A549 (cell line): ENCODE measurements around the gene DLG2. TPM values are rescaled to one million over a fixed set of nuclear protein-coding genes. Genes with fewer than 3 reads are reported as not detected.

ENCODE experiments used
- ATAC-seq, 2 experiments: fragments of 200-7000 bp in 1 of 2; fragments of >200 bp in 1 of 2; cut with Nextera tagmentation in 1 of 2; cut with Tn5 transposase in 1 of 2; 3 replicates each; pipeline versions ENCODE4 v1.8.0 to v1.9.1; 2018 to 2020; ENCODE audit warnings: mild to moderate bottlenecking in 1 of 2, moderate library complexity in 1 of 2
- CTCF ChIA-PET: fragments of 300-600 bp; sonication (Branson Sonifier 250); formaldehyde crosslinking; extraction: SDS; loops from one replicate; lab custom pipeline; 2021; ENCODE audit warnings: antibody characterized with exemption, inconsistent platforms; lab: Yijun Ruan, JAX
- POLR2A ChIA-PET: fragments of 350-600 bp; formaldehyde crosslinking; extraction: SDS; loops from one replicate; lab custom pipeline; 2021; ENCODE audit warnings: antibody characterized with exemption, inconsistent platforms; lab: Yijun Ruan, JAX
- DNase-seq, 2 experiments: peaks; one replicate each; pipeline versions ENCODE4 v3.0.0 to v3.0.0-alpha.2; 2011 to 2016; ENCODE audit warnings: low read depth in 1 of 2, low spot score in 1 of 2
- FAIRE-seq: peaks from 2 replicates; lab custom pipeline; 2011; peaks lifted over from hg19 to GRCh38; lab: Jason Lieb, UNC
- H3K27ac ChIP-seq, 2 experiments: fragments of >200 bp; sonication (Bioruptor Twin); formaldehyde crosslinking; 3 replicates each; pipeline ENCODE4 v1.5.1; 2016 to 2017
- H3K4me1 ChIP-seq: fragments of >200 bp; sonication (Bioruptor Twin); formaldehyde crosslinking; 3 replicates; pipeline ENCODE4 v1.6.1; 2016
- H3K4me2 ChIP-seq: fragments of >200 bp; sonication (Bioruptor Twin); formaldehyde crosslinking; 3 replicates; pipeline ENCODE4 v1.6.1; 2016
- H3K4me3 ChIP-seq: fragments of >200 bp; sonication (Bioruptor Twin); formaldehyde crosslinking; 3 replicates; pipeline ENCODE4 v1.5.1; 2016
- H3K9me3 ChIP-seq: fragments of >200 bp; sonication (Bioruptor Twin); formaldehyde crosslinking; 3 replicates; pipeline ENCODE4 v1.6.1; 2016
- CBX8 ChIP-seq: fragments of 200-600 bp; sonication (generic); IDR thresholded peaks from 2 replicates; pipeline ENCODE4 v1.6.1; 2016
- CEBPB ChIP-seq, 2 experiments: fragments of >200 bp in 1 of 2; sonication (Bioruptor Twin) in 1 of 2; formaldehyde crosslinking in 1 of 2; IDR thresholded peaks; 2 replicates each; pipeline ENCODE4 v1.6.1; 2012 to 2016
- CHD2 ChIP-seq: fragments of 150-350 bp; IDR thresholded peaks from 2 replicates; pipeline ENCODE4 v1.6.1; 2014; ENCODE audit warnings: low read length; ENCODE audit not compliant: partially characterized antibody
- CHD4 ChIP-seq: fragments of 200-600 bp; sonication (generic); IDR thresholded peaks from 2 replicates; pipeline ENCODE4 v1.6.1; 2016; ENCODE audit warnings: antibody characterized with exemption, mild to moderate bottlenecking, borderline replicate concordance
- FOSB ChIP-seq: fragments of 250-450 bp; sonication (Bioruptor Pico); IDR thresholded peaks from 2 replicates; pipeline ENCODE4 v1.5.0; 2020; ENCODE audit warnings: mild to moderate bottlenecking, moderate library complexity
- GATA3 ChIP-seq: IDR thresholded peaks from 2 replicates; pipeline ENCODE4 v1.6.1; 2012; ENCODE audit warnings: borderline replicate concordance
- HOXB13 ChIP-seq: fragments of 250-450 bp; sonication (Bioruptor Pico); IDR thresholded peaks from 2 replicates; pipeline ENCODE4 v1.5.0; 2020; ENCODE audit warnings: low read depth, mild to moderate bottlenecking, moderate library complexity
- JUN ChIP-seq, 2 experiments: fragments of >200 bp; sonication (Bioruptor Twin); formaldehyde crosslinking; IDR thresholded peaks; 2 replicates in 1 of 2; 3 replicates in 1 of 2; pipeline ENCODE4 v1.6.1; 2016 to 2017
- KDM5A ChIP-seq: fragments of 200-600 bp; sonication (generic); IDR thresholded peaks from 2 replicates; pipeline ENCODE4 v1.6.1; 2016; ENCODE audit warnings: antibody characterized with exemption, mild to moderate bottlenecking
- MAZ ChIP-seq: fragments of 150-350 bp; IDR thresholded peaks from 2 replicates; pipeline ENCODE4 v1.6.1; 2014; ENCODE audit warnings: antibody characterized with exemption, low read depth, low read length, borderline replicate concordance
- MYC ChIP-seq: IDR thresholded peaks from 2 replicates; pipeline ENCODE4 v1.6.1; 2012; ENCODE audit warnings: mild to moderate bottlenecking, inconsistent platforms, low read length, improper control_type of control experiment, borderline replicate concordance
- NFE2L2 ChIP-seq: fragments of 150-350 bp; conservative IDR thresholded peaks from 2 replicates; pipeline ENCODE4 v1.6.1; 2014; ENCODE audit warnings: low read length
- NR3C1 ChIP-seq: fragments of >200 bp; sonication (Bioruptor Twin); formaldehyde crosslinking; IDR thresholded peaks from 3 replicates; pipeline ENCODE4 v1.6.1; 2017
- PBX3 ChIP-seq: IDR thresholded peaks from 2 replicates; pipeline ENCODE4 v1.6.1; 2012
- PHF8 ChIP-seq: fragments of 200-600 bp; sonication (generic); IDR thresholded peaks from 2 replicates; pipeline ENCODE4 v1.6.1; 2016; ENCODE audit warnings: low read depth, mild to moderate bottlenecking, antibody characterized with exemption, moderate library complexity, borderline replicate concordance
- POLR2A ChIP-seq: IDR thresholded peaks from 2 replicates; pipeline ENCODE4 v1.6.1; 2012; ENCODE audit warnings: mild to moderate bottlenecking, low read length
- RFX5 ChIP-seq: fragments of 450-650 bp; IDR thresholded peaks from 2 replicates; pipeline ENCODE4 v1.7.1; 2014; ENCODE audit warnings: antibody characterized with exemption, mild to moderate bottlenecking, moderate library complexity
- RNF2 ChIP-seq: fragments of 200-600 bp; sonication (generic); IDR thresholded peaks from 2 replicates; pipeline ENCODE4 v1.6.1; 2016; ENCODE audit warnings: low read depth, mild to moderate bottlenecking, antibody characterized with exemption, moderate library complexity, borderline replicate concordance
- ZNF302 ChIP-seq: fragments of 250-450 bp; sonication (Bioruptor Pico); IDR thresholded peaks from 2 replicates; pipeline ENCODE4 v1.9.0; 2021; ENCODE audit warnings: inconsistent platforms, mild to moderate bottlenecking, moderate library complexity
- WGBS: methylation state at CpG from one replicate; pipeline ENCODE4 v1.1.6; 2017; ENCODE audit errors: missing lambda C conversion rate; 5-methylcytosine and 5-hydroxymethylcytosine counted together
- polyA plus RNA-seq, 4 experiments: library from polyadenylated mRNA; depleted of rRNA in 3 of 4; stranded (reverse); fragments of >200 nt; fragmentation: RNase III in 1 of 4; extraction: RNeasy Plus Mini Kit Qiagen cat#74134 plus additional on column Dnase treatment in 1 of 4; gene quantifications; 2 replicates in 3 of 4; 3 replicates in 1 of 4; pipeline ENCODE4 v1.2.3, GENCODE V29; 2011 to 2017
- TF ChIP-seq, protein P1 (sequence below): IDR thresholded peaks from 2 replicates; pipeline ENCODE4 v1.6.1; 2012
- TF ChIP-seq, protein P2 (sequence below): fragments of >200 bp; sonication (Bioruptor Twin); formaldehyde crosslinking; IDR thresholded peaks from 2 replicates; pipeline ENCODE4 v1.6.1; 2016

Gene DLG2
- polyA plus RNA-seq, 2 of the 4 experiments (the other 2 are of a cell fraction) = 0.26 to 0.79 TPM

GRCh38 chr11:85154294-85154693 is 472.9 kb downstream of the DLG2 start:
- ChIA-PET POLR2A (no interaction called here), CTCF (interaction anchor here (1.6 kb wide), 1 partner anchor 11 kb away, joined by 3 read pairs; no protein-coding TSS in a partner anchor)
- FAIRE-seq = no peak
- WGBS = 41% methylated on average over 3 of the region's 3 CpGs
- Histone ChIP-seq H3K9me3 (peaks cover 2% of the 10 kb centered on the region; the same call in 1 of the 3 replicates), H3K4me3 (no peak overlapping the region), H3K4me1 (no peaks in the 10 kb centered on the region), H3K4me2 (no peak overlapping the region), H3K27ac (no peak overlapping the region)
- no peak for DNase-seq
- TF ChIP-seq JUN (IDR thresholded peaks at IDR 0.05) (no peak), CHD4 (no peak), ZNF302 (CRISPR knock-in tag) (no peak), CEBPB (IDR thresholded peaks at IDR 0.05) (no peak), CHD2 (no peak), RNF2 (no peak), NFE2L2 (no peak), GATA3 (no peak), NR3C1 (no peak), MAZ (no peak), KDM5A (no peak)
- TF ChIP-seq, protein P1, sequence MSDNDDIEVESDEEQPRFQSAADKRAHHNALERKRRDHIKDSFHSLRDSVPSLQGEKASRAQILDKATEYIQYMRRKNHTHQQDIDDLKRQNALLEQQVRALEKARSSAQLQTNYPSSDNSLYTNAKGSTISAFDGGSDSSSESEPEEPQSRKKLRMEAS = no peak
- TF ChIP-seq, protein P2, sequence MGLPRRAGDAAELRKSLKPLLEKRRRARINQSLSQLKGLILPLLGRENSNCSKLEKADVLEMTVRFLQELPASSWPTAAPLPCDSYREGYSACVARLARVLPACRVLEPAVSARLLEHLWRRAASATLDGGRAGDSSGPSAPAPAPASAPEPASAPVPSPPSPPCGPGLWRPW = no peak
- no peak for ATAC-seq

DNA sequence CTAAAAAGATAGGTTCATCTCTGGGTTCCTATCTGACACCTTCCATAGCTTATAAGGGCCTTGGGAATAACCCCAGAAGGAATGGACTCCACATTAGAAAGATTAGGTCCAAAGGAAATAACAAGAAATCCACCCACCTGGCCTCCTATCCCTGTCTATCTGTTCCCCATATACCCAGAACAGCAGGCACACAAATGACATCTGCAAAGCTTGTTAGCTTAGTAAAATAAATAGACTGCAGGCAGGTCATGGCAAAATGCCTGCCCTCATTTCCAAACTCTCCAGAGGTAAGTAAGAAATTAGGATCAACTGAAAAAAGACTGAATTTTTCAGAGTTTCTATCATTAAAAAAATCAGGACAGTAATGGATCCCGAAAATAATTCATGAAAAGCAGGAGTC is 489.5 kb downstream of the DLG2 start:
- CTCF ChIA-PET = no interaction called here
- TF ChIP-seq CHD4 (no peak), RFX5 (no peak), RNF2 (no peak), FOSB (CRISPR knock-in tag) (no peak), JUN (IDR thresholded peaks at IDR 0.05) (no peak)
- DNase-seq = no peak

GRCh38 chr11:85133636-85134035 is 493.5 kb downstream of the DLG2 start:
- ChIA-PET POLR2A (no interaction called here), CTCF (interaction anchor here (0.8 to 1.1 kb wide), 2 partner anchors 17 to 20 kb away, joined by 3 read pairs; no protein-coding TSS in a partner anchor)
- Histone ChIP-seq H3K4me1 (no peaks in the 10 kb centered on the region), H3K4me2 (no peak overlapping the region), H3K27ac (no peak overlapping the region), H3K4me3 (no peak overlapping the region), H3K9me3 (no peaks in the 10 kb centered on the region)
- TF ChIP-seq CBX8 (no peak), HOXB13 (CRISPR knock-in tag) (no peak), PHF8 (no peak), MYC (no peak), PBX3 (no peak), POLR2A (no peak), GATA3 (no peak), RNF2 (no peak)
- 23% methylated on average over 1 of the region's 1 CpG for WGBS
- DNase-seq (no peak), FAIRE-seq (no peak), ATAC-seq (no peak)

More for the DNA sequence above, 489.5 kb downstream of the DLG2 start:
- H3K4me3 ChIP-seq = no peak overlapping the region
- H3K9me3 ChIP-seq = no peaks in the 10 kb centered on the region
- no peak overlapping the region for H3K27ac ChIP-seq
- ATAC-seq (no peak), FAIRE-seq (no peak)
- POLR2A ChIA-PET = no interaction called here
- no peaks in the 10 kb centered on the region for H3K4me1 ChIP-seq
- 14% methylated on average over 1 of the region's 1 CpG for whole genome bisulfite sequencing
- H3K4me2 ChIP-seq = no peak overlapping the region
